Esophagus muscularis mucosa (tissue), 3 donors: Measurements from ENCODE around the gene CNGB1.

ENCODE experiments used
- CTCF ChIP-seq, 3 experiments: fragments of 200-600 bp in 2 of 3; fragments of 450-650 bp in 1 of 3; sonication (generic) in 2 of 3; IDR thresholded peaks; one replicate each; pipeline ENCODE4 v1.5.1; 2017 to 2019; ENCODE audit warnings: antibody characterized with exemption in 3 of 3, mild to moderate bottlenecking in 2 of 3, moderate library complexity in 1 of 3
- POLR2A ChIP-seq: fragments of 450-650 bp; IDR thresholded peaks from one replicate; pipeline ENCODE4 v1.6.1; 2017; ENCODE audit warnings: antibody characterized with exemption, moderate library complexity, mild to moderate bottlenecking, low read depth

- TF ChIP-seq POLR2A (no peak), CTCF (IDR thresholded peaks at IDR 0.05) (no peak)
Observed at GRCh38 chr16:57960310-57960709, 10.6 kb downstream of the CNGB1 start.
